ENCODE measurements around the gene PPFIBP2. TPM values are rescaled to one million over a fixed set of nuclear protein-coding genes. Genes with fewer than 3 reads are reported as not detected.

The PPFIBP2 gene
- total RNA-seq, 4 donors from 2014 or later = 64.3 to 91.9 (median 71.6) TPM

GRCh38 chr11:7694235-7694634 is 180.4 kb downstream of the PPFIBP2 start:
- TF ChIP-seq CTCF (IDR thresholded peaks at IDR 0.05) (no peak), POLR2A (IDR thresholded peaks at IDR 0.05) (no peak)
- Histone ChIP-seq H3K4me3 (replicated peaks in 1 of 3) (no peak overlapping the region), H3K36me3 (no peaks in the 10 kb centered on the region), H3K9me3 (no peaks in the 10 kb centered on the region), H3K4me1 (no peaks in the 10 kb centered on the region), H3K27ac (no peak overlapping the region), H3K27me3 (no peaks in the 10 kb centered on the region)
- 60 to 62% methylated on average over 3 of the region's 3 CpGs for WGBS, 2 donors
- DNase-seq = no peak
- intact Hi-C loops (cut with DNase I) = no loop called here

GRCh38 chr11:7696424-7696823 is 182.6 kb downstream of the PPFIBP2 start:
- no peak for DNase-seq
- no peaks in the 10 kb centered on the region for H3K36me3 ChIP-seq
- no peak overlapping the region for H3K4me3 ChIP-seq (replicated peaks in 1 of 3)
- TF ChIP-seq CTCF (IDR thresholded peaks at IDR 0.05) = no peak
- no peak for TF ChIP-seq POLR2A (IDR thresholded peaks at IDR 0.05)
- H3K4me1 ChIP-seq = no peaks in the 10 kb centered on the region
- intact Hi-C loops (cut with DNase I) = loop anchor here (5.0 kb wide), 1 partner anchor 599 kb away; no protein-coding TSS in a partner anchor
- H3K9me3 ChIP-seq = no peaks in the 10 kb centered on the region
- no peaks in the 10 kb centered on the region for H3K27me3 ChIP-seq
- WGBS, 2 donors = 79 to 90% methylated on average over 5 of the region's 5 CpGs
- H3K27ac ChIP-seq = no peak overlapping the region

Other genes with a start within 250 kb of the PPFIBP2 start
- 10 to 100 TPM in 1 of 4 donors, 1 to 10 TPM in 3; 2.7 to 11.0 (median 5.8) TPM for gene OLFML1, start 28.5 kb upstream of the PPFIBP2 start, total RNA-seq
- 1 to 10 TPM; 7.2 to 9.3 (median 8.5) TPM for gene CYB5R2, start 159.5 kb downstream of the PPFIBP2 start, total RNA-seq
- gene OVCH2, start 192.5 kb downstream of the PPFIBP2 start, total RNA-seq = not detected

Measured in thyroid gland (tissue), 4 donors.